GM21447 (cell line): Measurements from ENCODE around the gene MGAT4A.

Experiments used
- ATAC-seq: cut with Tn5 transposase; IDR thresholded peaks from one replicate; pipeline ENCODE4 v1.9.1; 2021; ENCODE audit not compliant: unreplicated experiment

Gene MGAT4A

GRCh38 chr2:98704499-98705332 is 26.2 kb downstream of the MGAT4A start:
- ATAC-seq: no peak

DNA sequence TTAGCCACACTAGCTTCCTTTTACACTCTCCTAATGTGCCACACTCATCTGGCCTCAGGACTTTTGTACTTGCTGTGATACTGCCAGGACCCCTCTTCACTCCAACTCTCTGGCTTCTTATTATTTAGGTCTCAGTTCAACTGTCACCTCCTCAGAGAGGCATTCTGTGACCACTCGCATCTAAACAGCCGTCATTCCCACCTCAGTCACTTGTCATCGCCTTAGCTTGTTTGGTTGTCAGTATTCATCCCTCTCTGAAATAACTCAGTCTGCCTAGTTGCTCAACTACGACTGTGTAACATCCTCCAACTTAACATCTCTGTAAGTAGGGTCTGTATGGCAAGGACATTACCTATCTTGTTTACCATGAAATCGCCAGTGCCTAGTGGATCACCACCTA is 27.2 kb downstream of the MGAT4A start:
- no peak for ATAC-seq

- no peak for ATAC-seq
Measured at GRCh38 chr2:98702858-98703620, 27.9 kb downstream of the MGAT4A start.

- ATAC-seq: no peak
Measured at GRCh38 chr2:98702127-98702802, 28.7 kb downstream of the MGAT4A start.

DNA sequence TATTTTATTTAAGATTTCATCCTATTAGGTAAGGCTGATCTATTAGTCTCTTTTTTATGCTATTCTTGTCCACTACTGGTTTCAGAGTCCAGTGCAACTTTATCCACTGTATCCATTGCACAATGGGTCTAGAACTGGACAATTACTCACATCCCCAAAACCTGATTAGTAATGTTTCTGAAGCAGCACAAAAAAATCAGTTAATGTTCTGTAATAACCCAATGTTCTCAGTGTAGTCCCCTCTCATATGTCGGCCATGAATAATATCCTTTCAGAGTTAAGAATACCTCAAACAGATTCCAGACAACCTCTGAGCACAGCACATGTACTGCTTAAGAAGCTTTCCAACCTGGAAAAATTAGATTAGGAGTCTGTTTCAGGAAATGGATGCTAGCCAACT is 29.7 kb downstream of the MGAT4A start:
- ATAC-seq: no peak

DNA sequence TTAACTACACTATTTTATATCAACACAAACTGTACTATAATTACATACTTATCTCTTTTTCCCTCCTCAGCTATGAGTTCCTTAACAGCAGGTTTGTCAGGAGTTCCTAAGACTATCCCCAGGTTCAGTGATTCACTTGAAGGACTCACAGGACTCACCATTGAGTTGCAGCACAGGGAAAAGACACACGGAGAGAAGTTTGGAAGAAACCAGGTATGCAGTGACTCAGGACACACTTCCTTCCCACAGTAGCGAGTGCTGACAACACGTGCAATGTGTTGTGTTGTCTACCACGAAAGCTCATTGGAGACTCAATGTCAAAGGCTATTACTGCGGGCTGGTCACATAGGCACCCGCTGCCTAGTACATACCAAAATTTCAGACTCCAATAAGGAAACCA is 32.0 kb downstream of the MGAT4A start:
- ATAC-seq: no peak

DNA sequence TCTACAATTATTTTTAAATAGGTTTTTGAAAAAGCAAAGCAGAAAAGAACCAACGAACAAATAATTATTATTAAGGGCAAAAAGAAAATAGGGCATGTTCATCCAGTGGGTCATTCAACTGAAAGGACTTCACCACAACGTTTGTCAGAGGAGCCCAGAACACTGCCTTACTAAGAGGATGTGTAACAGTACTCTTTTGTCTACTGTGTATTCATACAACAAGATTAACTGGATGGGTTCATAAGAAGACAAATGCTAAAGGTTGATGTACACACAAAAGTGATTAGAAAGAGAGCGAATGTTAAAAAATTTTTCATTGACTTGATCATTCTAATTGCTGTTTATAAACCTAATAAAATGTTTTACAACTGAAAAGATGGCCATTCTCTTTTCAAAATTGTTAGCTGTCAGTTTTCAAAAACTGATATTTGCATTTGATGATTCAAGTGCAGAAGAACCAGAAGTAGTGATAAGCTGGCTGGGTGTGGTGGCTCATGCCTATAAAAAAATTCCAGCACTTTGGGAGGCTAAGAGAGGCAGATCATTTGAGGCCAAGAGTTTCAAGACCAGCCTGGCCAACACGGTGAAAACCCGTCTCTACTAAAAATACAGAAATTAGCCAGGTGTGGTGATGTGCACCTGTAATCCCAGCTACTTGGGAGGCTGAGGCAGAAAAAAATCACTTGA is 33.1 kb downstream of the MGAT4A start:
- no peak for ATAC-seq

DNA sequence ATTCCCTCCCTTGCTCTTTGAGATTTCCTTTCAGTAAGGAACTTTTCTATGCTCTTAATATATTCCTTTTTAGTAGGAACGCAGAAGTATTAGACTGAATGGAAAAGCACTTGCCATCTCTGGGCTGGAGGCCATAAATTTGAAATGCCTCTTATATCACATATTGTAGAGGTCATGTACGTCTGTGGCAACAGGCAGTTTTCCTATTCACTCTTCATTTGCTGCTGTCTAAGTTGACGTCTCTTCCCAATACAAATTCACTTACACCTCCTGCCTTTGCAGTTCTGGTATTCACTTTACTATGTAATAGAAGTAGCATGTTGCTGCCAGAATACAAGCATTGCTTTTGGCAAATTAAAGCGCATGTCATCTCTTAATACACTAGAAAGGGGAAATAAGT is 34.7 kb downstream of the MGAT4A start:
- ATAC-seq: no peak

DNA sequence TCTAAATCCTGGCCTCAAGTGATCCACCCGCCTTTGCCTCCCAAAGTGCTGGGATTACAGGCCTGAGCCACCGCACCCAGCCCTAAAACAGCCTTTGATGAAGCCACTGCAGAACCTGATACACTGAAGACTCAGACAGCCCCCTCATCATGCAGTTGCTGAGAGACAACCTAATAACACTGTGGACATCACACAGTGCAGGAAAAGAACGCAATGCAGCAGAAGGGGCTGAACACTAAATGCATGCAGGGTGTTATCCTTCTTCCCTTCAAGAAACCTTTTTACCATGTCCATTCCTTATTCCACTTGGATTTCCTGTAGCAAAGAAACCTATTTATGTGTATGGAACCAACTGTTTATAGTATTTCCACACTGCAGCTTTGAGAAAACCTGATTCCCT is 35.7 kb downstream of the MGAT4A start:
- ATAC-seq: no peak

- ATAC-seq: no peak
Measured at GRCh38 chr2:98693477-98693876, 37.5 kb downstream of the MGAT4A start.

DNA sequence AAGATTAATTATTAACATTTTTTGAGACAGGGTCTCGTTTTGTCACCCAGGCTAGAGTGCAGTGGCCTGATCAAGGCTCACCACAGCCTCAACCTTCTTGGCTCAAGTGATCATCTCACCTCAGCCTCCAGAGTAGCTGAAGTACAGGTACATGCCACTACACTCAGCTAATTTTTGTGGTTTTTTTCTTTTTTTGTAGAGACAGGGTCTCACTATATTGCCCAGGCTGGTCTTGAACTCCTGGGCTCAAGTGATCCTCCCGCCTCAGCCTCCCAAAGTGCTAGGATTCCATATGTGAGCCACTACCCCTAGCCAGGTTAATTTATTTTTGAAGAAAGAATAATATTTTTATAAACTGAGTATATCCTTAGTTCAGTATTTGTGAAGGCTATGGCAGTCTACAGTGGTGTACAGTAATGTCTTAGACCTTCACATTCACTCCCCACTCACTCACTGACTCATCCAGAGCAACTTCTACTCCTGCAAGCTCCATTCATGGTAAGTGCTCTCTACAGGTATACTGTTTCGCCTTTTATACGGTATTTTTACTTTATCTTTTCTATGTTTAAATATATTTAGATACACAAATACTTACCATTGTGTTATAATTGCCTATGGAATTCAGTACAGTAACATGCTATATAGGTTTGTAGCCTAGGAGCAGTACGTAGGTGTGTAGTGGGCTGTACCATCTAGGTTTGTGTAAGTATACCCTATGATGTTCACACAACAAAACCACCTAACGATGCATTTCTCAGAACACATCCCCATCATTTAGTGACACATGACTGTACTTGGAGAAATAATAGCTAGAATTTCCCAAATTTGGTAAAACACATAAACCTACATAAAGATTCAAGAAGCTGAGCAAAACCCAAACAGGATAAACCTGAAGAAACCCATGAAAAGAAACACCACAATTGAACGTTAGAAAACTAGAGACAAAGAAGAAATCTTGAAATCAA is 38.6 kb downstream of the MGAT4A start:
- no peak for ATAC-seq

DNA sequence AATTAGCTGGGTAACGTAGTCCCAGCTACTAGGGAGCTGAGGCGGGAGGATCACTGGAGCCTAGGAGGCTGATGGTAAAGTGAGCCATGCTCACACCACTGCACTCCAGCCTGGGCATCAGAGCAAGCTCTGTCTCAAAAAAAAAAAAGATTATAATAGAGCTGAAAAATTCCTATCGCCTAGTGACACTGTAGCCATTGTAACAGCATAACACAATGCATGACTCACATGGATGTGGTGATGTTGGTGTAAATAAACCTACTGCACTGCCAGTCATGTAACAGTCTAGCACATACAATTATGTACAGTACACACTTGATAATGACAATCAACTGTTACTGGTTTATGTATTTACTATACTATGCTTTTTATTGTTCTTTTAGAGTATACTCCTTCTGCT is 39.6 kb downstream of the MGAT4A start:
- no peak for ATAC-seq

GRCh38 chr2:98685930-98686887 is 44.7 kb downstream of the MGAT4A start:
- no peak for ATAC-seq

DNA sequence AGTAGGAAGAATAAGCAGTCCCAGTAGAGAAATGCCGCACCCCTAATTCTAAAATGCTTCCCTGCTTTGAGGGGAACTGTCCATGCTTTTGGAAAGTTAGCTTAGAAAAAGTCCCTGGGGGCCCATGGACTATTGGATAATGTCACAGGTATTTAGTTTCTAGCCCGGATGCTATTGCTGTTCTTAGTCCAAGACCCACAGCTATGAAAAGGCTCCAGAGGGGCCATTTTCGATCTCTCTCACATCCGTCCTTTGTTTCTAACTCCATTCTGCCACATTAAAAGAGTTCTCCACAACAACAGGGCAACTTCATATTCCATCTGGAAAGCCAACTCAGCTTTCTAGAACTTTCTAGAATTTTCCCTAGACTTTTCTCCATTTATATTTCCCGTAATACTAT is 47.2 kb downstream of the MGAT4A start:
- no peak for ATAC-seq

GRCh38 chr2:98676742-98677141 is 54.2 kb downstream of the MGAT4A start:
- no peak for ATAC-seq

DNA sequence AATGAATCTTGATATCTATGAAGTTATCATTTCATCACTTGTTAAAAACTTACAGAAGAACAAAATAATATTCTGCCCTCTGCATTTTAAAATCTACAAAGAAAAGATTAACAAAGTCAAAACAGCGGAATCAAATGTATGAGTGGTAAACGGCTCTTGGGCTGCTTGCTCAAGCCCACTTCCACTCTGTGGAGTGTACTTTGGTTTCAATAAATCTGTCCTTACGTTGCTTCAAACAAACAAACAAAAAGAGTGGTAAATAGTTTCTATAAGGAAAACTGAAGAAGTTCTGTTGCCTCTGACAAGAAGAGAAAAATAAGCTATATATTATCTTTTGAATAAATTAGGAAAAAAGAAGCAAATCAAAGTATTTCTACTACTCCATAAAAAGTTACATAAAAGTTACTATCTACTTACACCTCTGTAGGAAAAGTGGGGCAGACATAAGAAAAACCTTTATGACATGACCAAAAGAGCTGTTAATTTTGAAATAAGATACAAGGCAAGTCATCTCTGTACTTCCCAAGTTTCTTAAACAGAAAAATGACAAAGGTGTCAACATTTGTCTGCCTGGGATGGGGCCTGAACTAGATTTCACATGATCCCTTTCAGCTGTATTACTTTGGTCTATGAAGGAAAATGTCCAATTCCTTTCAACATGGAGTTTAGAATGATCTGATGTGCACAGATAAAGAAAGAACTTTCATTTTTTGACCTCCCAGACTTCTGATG is 56.5 kb downstream of the MGAT4A start:
- ATAC-seq: no peak

- ATAC-seq: no peak
Measured at GRCh38 chr2:98669675-98670074, 61.3 kb downstream of the MGAT4A start.

DNA sequence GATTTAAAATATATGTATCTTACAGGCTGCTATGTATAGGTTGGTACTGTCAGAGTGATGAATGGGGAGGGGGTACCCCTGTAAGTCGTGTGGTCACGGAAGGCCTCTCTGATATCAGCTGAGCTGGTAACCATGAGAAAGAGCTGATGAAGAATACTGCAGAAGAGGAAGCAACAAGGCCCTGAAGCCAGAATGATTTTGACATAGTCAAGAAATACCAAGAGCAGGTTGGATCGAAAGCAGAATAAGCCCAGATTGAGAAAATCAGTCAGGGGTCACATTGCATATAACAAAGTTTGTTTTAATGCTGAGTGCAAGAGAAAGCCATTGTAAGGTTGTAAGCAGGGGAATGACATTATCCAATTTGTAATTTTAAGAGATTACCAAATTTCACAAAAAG is 65.3 kb downstream of the MGAT4A start:
- ATAC-seq: no peak
